HG03045 (cell line): Measurements from ENCODE around the gene LHX1.

ENCODE experiments used
- ATAC-seq: cut with Tn5 transposase; IDR thresholded peaks from one replicate; pipeline ENCODE4 v1.9.1; 2021; ENCODE audit warnings: mild to moderate bottlenecking, moderate library complexity; ENCODE audit not compliant: unreplicated experiment

The LHX1 gene

GRCh38 chr17:36921095-36921851 lies 16.0 kb upstream of the LHX1 start:
- ATAC-seq, result no peak

GRCh38 chr17:36922175-36922574 lies 15.1 kb upstream of the LHX1 start:
- ATAC-seq, result no peak

- ATAC-seq, result no peak
These were observed 13.5 kb upstream of the LHX1 start for GRCh38 chr17:36923814-36924221.

GRCh38 chr17:36926226-36926625 lies 11.0 kb upstream of the LHX1 start:
- ATAC-seq, result no peak

- no peak for ATAC-seq
These were observed 10.6 kb upstream of the LHX1 start for GRCh38 chr17:36926701-36927100.

GRCh38 chr17:36928471-36929345 lies 8.6 kb upstream of the LHX1 start:
- ATAC-seq, result no peak

GRCh38 chr17:36929851-36930582 lies 7.3 kb upstream of the LHX1 start:
- ATAC-seq, result no peak

GRCh38 chr17:36930583-36930900 lies 6.7 kb upstream of the LHX1 start:
- no peak for ATAC-seq

GRCh38 chr17:36931096-36931696 lies 6.1 kb upstream of the LHX1 start:
- ATAC-seq, result no peak

- no peak for ATAC-seq
These were observed 5.4 kb upstream of the LHX1 start for GRCh38 chr17:36931697-36932382.

GRCh38 chr17:36932383-36932693 lies 4.9 kb upstream of the LHX1 start:
- no peak for ATAC-seq

- no peak for ATAC-seq
These were observed 4.4 kb upstream of the LHX1 start for GRCh38 chr17:36932694-36933511.

- ATAC-seq, result no peak
These were observed 3.6 kb upstream of the LHX1 start for GRCh38 chr17:36933512-36934143.

GRCh38 chr17:36934144-36934691 lies 3.1 kb upstream of the LHX1 start:
- no peak for ATAC-seq

- no peak for ATAC-seq
These were observed 2.3 kb upstream of the LHX1 start for GRCh38 chr17:36934692-36935630.

- no peak for ATAC-seq
These were observed 1.4 kb upstream of the LHX1 start for GRCh38 chr17:36935671-36936454.

GRCh38 chr17:36936455-36937000 lies 747 bp upstream of the LHX1 start:
- ATAC-seq, result no peak
